Stimulated activated CD4-positive, alpha-beta T cell treated with anti-CD3 and anti-CD28 coated beads, Interleukin-2, amount 100 ng/mL, for 4 hours (primary cell): ENCODE results near the gene TREML4.

Experiments used
- DNase-seq: peaks from one replicate; pipeline ENCODE4 v3.0.0-alpha.2; 2020; ENCODE audit warnings: low read depth

Gene TREML4

DNA sequence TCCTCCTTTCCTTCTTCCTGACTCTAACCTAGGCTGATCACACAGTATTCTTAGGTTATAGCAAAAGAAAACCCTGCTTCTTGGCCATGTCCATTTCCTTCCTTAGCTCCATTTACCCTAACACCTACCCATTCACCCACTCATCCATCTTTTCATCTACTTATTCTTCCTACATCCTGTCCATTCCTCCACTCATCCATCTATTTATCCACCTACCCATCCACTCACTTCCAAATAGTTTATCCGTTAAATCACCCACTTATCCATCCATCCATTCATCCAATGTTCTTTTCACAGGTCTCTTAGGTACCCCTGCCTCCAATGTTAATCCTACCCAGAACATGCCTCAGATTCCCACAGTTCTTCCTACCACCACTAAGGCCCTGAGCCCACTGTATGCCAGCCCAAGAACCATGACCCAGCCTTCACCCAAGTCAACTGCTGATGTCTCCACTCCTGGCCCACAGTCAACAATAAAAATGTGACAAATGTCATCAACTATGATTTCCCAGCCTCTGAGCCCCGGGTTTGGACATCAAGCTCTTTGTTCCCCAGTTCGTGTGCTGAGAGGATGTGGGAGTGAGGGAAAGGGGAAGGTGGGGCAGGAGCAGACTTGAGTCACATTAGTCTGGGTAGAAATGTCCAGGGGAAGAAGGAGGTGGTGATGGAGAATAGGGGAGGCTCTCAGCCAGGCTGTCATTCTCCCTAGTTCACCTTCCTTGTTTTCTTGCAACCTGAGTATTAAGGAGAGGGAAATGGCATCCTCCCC lies 24.4 kb downstream of the TREML4 start:
- DNase-seq = no peak

DNA sequence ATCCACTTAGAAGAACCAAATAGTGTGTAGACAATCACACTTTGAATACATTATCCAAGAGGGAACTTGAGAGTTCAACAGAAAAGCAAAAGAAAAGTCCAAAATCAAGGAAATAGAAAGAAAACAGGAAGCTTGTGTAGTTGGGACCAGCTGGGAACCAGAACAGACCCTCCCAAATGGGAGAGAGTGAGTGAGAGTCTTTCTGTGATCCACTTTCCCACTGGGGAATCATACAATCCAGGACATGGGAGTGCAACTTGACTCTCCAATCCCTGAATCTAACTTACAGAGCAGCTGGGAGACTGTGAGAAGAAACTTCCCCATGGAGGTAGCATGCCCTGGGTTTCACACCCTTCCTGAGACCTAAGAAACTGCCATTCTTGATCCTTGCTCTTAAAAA lies 27.0 kb downstream of the TREML4 start:
- DNase-seq = no peak

DNA sequence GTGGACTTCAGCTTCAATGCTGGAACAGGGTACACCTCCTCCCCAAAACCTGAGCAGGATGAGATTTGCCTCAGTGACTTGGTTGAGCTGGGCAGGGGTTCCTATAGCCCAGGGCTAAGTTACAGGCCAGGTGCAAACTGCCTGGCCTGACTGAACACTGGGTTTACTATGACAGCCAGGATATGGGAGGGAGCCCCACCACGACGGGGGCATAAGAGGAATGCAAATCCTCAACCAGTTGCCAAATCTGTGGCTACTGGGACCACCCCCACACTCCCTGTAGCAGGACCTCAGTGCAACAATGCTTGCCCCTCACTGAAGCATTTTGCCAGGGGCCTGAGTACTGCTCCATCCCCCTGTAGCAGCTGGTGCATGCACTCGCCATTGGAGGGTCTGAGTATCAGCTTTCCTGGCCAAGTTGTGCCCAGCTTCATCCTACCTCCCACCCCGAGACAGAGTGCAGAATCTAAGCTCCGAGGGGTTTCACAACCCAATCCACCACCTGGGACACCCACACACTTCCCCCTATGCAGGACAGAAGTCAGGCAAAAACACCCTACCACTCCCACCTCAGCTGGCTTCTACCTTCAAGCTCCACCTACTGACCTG lies 27.6 kb downstream of the TREML4 start:
- no peak for DNase-seq

DNA sequence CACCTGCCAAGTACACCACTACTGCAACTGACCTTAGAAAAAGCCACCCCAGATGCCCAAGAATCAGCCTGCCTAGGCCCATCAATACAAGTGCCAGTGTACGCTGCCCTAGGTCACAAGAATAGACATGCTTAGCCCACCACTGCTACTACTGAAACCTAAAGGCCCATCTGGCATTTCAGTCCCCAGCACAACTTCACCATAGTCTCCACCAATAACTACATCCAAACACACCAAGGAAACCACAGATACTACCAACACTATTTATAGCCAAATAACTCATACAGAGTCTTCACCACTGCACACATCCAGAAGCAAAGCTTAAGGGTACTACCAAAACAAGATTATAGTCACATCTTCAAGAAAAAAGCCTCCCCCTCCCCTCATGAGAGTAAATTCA lies 28.2 kb downstream of the TREML4 start:
- no peak for DNase-seq

DNA sequence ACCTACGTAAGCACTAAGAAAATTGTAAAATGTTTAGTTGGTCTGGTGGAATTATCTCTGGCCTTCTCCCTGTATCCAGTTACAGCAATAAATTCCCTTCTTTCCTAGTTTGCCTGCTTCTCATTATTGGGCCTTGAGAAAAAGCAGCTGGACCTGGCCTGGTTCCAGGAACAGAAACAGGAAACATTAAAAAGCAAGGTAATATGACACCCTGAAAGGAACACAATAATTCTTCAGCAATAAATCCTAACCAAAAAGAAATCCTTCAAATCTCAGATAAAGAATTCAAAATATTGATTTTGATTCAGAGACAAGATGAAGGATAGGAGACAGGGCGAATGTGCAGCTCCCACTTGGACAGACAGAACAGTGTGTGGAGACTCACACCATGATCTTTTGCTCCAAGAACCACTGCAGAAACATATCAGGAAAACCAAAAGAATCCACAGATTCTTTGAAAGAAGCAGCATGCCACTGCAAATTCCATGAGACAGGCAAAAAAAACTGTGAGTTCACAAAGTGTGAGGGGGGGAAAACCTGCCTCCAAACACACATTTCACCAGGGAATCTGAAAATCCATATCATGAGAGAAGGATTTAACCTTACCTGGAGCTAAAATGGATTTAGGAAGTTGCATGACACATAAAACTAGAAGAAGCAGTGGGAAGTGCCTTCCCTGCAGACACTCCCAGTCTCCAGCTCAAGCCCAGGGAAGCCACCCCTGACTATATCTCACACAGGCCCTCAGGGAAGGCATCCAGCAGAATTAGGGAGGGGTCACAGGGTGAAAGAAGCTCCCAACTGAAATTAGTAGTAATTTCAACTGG lies 29.4 kb downstream of the TREML4 start:
- no peak for DNase-seq

DNA sequence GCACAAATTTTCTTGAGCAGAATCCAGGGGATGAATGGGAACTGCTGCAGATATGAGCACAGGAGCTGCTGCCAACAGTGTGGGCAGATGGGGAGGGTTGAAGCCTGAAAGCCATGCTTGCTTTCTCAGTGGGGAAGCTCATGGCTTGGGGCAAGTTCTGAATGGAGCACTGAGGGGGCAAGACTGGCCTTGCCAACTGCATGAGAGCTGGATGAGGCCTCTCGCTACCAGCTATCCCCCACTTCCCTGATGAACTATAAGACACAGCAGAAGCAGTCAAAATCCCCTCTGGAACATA lies 30.0 kb downstream of the TREML4 start:
- no peak for DNase-seq

DNA sequence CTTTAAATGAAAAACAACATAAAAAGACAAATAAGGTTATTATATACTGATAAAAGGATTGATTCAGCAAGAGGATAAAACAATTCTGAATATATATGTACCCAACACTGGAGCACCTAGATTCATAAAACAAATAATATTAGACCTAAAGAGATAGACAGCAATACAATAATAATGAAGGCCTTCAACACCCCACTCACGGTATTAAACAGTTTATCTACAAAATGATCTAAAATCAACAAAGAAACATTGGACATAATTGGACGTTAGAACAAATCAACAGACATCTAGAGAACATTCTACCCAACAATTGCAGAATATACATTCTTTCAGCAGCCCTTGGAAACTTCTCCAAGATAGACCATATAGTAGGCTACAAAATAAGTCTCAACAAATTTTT lies 34.3 kb downstream of the TREML4 start:
- DNase-seq = no peak

DNA sequence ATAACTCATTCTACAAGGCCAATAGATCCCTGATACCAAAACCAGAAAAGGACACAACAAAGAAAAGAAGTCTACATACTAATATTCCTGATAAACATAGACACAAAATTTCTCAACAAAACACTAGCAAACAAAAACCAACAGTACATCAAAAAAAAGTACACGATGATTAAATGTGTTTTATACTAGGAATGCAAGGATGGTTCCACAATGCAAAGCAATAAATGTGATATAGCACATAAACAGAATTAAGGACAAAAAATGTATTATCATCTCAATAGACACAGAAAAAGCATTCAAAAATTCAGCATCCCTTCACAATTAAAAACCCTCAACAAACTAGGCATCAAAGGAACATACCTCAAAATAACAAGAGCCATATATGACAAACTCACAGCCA lies 35.1 kb downstream of the TREML4 start:
- DNase-seq = no peak

DNA sequence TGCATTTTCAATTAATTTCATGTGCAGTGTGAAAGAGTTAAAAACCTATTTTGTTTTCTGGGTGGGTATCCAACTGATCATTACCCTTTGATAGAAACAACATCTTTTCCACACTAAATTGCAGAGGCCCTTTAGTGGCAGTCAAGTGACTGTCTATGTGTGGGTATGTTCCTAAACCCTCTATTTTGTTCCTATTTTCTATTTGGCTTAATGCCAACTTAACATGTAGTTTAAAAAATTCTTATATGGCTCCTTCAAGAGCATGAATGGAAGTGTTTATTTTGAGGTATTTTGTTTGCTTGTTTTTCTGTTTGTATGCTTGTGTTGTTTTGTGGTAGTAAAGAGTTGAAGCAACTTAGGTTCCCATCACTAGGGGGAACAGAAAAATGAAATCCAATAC lies 38.4 kb downstream of the TREML4 start:
- DNase-seq = no peak

DNA sequence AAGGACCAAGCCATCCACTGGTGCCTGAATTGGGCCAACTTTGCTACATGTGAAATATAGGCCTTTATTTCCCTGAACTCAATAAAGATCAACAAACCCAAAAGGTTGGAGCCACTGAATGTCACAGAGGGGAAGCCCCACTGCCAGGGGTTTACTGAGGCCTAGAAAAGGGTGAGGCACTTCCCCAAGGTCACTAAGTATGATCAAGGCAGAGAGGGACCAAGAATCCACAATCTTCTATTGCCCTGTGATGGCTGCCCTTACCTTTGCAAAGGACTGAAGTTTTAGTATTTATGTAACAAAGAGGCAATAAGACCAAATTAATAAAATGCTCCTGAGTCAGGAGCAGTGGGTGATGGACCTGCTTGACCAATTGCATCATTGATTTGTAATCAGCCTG lies 40.3 kb downstream of the TREML4 start:
- no peak for DNase-seq

DNA sequence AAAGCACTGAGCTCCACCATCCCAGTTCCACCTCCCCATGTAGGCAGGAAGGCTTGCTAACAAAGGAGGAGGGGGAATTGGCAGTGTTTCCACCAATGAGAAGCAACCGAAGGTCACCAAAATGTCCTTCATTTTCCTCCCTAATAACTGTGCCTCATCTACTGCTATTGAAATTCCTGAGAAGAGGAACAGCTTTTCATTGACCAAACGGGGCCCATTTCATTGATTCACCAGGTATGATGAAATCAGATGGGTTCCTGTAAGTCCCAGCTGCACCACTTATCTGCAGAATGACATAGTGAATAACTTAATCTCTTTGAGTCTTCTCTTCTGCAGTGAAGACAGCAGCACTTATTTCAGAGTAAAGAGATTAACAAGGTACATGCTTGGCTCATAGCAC lies 41.0 kb downstream of the TREML4 start:
- DNase-seq = no peak

DNA sequence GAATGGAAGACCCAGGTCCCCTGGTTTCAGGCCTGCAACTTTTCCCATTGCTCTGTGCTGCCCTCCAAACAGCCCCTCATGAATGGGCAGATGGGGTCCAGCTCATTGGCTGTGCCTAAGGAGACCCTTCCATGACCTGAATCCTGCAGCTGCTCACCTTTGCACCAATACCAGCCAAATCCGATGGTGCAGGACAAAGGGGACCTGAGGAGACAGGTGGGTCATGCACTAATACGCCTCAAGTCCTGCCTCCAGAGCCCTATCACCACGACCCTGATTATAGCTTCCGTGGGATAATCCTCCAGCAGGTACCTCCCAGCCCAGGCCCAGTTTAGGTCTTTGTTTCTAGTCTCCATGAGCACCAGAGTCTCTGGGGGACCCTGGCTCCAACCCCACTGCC lies 41.6 kb downstream of the TREML4 start:
- no peak for DNase-seq

DNA sequence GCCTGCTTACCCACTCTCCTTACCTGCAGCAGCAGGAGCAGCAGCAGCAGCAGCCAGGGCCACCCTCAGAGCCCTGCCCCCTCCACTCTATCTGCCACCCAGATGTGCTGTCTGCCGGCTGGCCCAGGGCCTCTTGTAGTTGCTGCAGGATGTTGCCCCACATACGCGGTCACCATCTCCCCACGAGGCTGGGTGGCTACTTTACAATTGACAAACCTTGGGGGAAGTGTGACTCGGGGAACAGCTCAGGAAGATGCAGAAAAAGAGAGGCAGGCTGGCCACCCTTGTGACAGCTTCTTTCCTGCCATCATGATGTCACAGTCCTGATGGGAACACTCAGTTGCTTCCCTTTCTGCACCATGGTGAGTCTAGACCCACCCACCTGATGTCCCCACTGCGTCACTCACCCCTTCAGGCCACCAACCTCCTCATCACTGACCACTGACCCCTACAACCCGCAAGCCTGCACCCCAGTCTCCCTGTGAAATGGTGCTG lies 43.8 kb downstream of the TREML4 start:
- no peak for DNase-seq

DNA sequence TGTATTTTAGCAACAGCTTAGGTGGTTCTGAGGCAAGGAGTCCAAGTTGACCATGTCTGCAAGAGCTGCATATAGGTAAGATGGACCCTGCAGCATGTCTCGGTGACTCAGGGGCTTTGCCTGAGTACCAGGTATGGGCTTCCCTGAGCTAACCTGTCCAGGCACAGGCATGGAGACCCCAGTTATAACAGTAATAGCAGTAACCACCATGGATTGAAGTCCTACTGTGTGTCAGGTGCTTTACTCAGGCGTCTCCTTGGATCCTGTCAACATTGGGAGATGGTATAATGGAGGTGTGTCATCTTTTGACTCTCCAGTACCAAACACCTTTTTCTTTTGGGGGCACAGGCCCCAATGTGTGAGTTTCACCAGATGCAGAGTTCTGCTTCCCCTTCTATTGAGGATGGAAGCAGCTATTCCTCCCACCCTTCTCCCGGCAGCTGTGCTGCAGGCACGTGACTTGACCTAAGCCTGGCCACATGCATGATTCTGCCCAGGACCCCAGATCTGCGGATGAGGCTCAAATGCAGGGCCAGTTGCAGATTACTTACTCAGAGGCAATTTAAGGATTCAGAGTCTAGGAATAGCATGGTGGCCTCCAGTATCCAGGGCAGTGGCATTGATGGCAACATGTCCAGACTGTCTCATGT lies 44.6 kb downstream of the TREML4 start:
- DNase-seq = no peak

DNA sequence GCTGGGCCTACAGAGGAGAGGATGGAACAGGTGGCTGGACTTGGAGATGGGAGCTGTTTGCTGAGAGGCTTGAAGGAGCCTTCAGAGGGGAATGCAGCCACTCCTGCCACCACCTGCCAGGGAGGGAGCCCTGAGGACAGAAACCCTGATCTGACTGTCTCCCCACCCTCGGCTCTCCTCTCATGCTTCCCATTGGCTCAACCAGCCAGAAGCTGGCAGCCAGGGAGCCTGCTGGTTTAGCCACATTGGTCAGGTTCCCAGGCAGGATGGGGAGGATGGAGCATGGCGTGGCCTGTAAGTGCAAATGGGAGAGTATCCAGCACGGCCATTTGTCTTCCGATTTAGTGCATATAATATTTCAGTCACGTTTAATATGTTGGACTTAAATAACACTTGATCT lies 45.6 kb downstream of the TREML4 start:
- DNase-seq = no peak

DNA sequence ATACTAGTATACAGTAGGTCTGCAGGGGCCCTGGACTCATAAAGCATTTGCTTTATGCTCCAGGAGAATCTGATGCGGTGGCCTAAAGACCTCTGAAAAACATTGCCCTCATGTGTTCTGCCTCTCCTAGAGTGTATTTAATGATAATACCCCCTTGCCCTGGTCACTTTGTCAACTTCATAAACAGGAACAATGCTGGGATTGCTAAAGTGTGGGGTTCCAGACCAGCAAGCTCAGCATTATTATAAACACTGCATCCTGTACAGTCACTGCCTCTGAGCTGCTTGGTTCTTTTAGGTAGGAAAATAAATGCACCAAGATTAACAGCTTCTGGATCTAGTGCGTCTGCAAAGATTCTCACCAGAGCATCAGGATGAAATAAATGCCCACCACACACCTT lies 46.1 kb downstream of the TREML4 start:
- no peak for DNase-seq

DNA sequence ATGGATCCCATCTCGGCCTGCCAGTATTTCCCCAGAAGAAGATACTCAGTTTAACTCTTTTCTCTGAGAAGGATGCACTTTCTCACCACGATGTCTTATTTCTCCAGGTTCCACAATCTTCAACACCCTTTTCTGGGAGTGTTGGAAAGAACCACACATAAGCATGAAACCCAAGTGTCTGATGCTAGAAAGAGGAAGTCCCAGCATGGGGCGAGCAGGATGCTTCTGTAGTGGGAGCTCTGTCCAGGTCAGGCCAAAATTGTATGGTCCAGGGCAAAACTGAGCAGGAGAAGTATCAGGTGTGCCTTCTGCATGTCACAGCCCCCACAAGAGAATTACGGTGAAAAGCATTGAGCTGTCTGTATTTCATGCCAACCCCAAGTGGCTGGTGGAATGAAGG lies 47.3 kb downstream of the TREML4 start:
- DNase-seq = no peak

DNA sequence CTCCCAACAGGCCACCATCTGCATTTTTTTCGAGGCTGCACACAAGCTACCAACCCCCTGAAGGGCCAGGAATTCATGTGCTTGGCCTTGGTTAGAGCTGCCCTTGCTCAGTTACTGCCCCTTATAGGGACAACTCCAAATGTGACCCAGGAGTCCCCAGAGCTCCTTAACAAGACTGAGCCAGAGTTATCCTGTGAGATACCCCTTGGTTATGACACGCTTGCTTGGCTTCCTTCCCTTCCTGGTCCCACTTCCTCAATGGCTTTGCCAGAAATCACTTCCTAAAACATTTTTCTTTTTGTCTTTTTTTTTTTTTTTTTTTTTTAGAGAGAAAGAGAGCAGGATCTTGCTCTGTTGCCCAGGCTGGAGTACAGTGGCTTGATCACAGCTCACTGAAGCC lies 49.5 kb downstream of the TREML4 start:
- DNase-seq = no peak

DNA sequence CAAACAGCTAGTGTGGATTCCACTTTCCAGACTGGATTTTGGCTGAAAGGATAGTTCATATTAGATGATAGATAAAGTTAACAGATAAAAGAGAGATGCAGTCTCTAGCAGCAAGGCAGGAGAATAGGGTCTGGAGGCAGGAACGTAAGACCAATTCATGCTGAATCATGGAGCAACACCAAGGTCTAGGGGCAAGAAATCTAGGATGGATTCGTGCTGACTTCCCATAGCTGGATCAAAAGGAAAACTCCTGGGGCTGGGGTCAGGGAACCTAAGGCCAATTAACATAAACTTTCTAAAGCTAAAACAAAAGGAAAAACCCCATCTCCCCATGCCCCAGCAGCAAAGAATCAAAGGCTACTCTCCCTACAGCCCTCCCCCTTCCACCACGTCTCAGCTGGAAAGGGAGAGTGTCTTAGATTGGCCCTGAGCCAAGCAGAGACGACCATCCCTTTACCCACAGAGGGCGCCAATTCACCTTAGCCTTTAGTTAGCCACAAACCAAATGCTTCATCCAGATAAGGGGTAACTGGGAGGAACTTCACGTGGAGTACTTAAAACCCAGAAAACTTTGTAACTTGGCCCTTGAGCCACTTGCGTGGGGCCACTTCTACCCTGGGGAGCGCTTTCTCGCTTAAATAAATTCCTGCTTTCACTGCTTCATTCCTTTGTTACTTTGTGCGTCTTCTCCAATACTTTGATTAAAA lies 50.7 kb downstream of the TREML4 start:
- peak; percentile 68 for DNase-seq

DNA sequence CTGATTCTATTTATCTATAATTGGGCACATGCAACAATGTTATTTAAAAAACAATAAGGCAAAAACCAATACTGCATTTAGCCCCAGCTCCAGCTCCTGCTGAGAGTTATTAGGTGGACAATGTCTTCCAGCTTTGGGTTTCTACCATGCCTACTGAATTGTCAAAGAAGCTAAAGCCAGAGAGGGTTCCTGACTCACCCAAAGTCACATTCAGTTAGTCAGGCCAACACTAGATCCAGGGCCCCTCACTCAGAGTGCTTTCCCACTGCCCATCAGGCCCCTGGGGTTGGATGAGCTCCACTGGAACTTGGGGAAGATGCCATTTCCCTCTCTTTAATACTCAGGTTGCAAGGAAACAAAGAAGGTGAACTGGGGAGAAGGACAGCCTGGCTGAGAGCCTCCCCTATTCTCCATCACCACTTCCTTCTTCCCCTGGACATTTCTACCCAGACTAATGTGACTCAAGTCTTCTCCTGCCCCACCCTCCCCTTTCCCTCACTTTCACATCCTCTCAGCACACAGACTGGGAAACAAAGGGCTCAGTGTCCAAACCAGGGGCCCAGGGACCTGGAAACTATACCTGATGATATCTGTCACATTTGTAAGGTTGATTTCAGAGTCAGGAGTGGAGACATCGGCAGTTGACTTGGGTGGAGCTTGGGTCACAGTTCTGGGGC lies 52.4 kb downstream of the TREML4 start:
- DNase-seq = no peak

DNA sequence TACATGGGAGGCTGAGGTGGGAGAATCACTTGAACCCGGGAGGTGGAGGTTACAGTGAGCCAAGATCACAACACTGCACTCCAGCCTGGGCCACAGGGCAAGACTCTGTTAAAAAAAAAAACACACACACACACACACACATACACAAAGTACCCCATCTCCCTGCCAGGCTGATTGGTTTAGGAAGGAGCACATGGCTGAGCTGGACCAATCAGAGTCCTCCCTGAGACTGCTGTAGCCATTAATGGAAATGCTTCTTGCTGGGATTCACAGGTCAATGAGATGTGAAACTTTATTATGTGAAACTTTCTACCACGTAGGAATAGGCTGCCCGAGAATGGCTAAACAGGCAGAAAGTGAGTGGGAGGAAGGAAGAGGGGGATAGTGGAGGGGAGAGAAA lies 55.5 kb downstream of the TREML4 start:
- no peak for DNase-seq

DNA sequence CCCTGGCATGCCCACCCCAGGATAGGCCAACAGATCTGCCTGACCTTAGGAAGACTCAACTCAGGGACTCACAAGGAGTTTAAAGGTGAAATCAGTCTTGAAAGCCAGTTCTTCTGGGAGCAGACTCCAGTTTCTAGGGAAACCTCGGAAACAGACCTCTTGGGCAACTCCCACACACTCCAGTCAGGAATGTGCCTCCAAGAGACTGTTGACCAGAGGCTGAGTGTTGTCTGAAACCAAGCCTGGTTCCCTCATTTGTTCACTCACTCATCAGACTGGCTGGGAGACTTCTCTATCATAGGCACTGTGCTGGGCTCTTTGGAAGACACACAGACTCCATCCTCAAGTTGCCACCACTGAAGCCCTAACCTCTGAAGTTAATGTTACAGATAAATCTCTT lies 56.6 kb downstream of the TREML4 start:
- DNase-seq = no peak
